Measurements from ENCODE around the gene HID1.

DNA sequence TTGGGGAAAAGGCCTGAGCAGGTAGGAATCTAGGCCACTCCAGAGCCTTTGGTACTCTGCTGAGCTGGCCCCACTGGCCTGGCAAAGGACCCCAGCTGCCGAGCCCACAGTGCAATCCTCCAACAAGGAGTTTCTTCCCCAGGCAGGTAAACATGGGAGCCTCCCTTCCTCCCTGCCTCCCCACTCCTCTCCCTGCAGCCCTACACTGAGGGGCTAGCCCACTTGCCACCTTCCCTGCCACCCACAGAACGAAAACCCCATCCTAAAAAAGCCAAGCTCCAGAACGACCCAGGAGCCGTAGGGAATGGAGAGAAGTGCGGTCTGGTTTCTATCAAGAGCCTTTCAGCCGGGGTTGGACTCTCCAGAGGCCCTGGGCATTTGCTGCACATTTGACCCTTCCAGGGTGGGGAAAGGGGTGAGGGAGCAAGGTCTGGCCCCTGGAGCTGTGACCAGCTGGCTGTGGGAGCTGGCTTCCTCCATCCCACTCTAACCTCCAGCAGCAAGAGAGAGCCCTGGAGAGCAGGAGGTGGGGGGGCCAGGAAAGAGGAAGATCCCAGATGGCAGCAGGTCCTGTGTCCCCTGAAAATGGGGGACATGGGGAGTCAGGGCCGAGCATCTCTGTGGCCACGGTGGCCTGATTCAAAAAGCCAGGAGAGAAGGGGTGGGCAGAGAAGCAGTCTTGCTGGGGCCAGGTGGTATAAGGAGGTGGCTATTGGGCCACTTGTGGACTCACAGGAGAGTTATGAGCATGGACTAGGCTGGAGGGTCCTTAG, 1.3 kb downstream of the HID1 start:
- TF ChIP-seq, protein P1, sequence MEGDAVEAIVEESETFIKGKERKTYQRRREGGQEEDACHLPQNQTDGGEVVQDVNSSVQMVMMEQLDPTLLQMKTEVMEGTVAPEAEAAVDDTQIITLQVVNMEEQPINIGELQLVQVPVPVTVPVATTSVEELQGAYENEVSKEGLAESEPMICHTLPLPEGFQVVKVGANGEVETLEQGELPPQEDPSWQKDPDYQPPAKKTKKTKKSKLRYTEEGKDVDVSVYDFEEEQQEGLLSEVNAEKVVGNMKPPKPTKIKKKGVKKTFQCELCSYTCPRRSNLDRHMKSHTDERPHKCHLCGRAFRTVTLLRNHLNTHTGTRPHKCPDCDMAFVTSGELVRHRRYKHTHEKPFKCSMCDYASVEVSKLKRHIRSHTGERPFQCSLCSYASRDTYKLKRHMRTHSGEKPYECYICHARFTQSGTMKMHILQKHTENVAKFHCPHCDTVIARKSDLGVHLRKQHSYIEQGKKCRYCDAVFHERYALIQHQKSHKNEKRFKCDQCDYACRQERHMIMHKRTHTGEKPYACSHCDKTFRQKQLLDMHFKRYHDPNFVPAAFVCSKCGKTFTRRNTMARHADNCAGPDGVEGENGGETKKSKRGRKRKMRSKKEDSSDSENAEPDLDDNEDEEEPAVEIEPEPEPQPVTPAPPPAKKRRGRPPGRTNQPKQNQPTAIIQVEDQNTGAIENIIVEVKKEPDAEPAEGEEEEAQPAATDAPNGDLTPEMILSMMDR (IDR thresholded peaks at IDR 0.05), result no peak
- TF ChIP-seq EZH2 (IDR thresholded peaks at IDR 0.05; ENCODE audit: borderline replicate concordance, insufficient read depth, low read depth, low read length, poor library complexity, severe bottlenecking), result no peak

All from B cell (primary cell).